ENCODE results near the gene EFS. TPM values are rescaled to one million over a fixed set of nuclear protein-coding genes. Genes with fewer than 3 reads are reported as not detected.
A peak's percentile ranks its signal among the peaks of the same experiment; 100 is the strongest.

Gene EFS
- total RNA-seq, 1 donor from 2014 or later, result 38.1 TPM

- H3K27ac ChIP-seq, result no peak overlapping the region
- H3K4me1 ChIP-seq, result peaks cover 19 to 20% of the 10 kb centered on the region in 2 donors
- no peaks in the 10 kb centered on the region for H3K27me3 ChIP-seq
- intact Hi-C loops (cut with DNase I), result no loop called here
- peaks cover 13 to 32% of the 10 kb centered on the region in 2 donors for H3K36me3 ChIP-seq
- no peak for DNase-seq (ENCODE audit: low spot score in 2 of 2)
- no peak overlapping the region for H3K4me3 ChIP-seq
- no peaks in the 10 kb centered on the region for H3K9me3 ChIP-seq
- TF ChIP-seq CTCF (IDR thresholded peaks at IDR 0.05), result no peak
These were observed 54.4 kb downstream of the EFS start for GRCh38 chr14:23310546-23310945.

- H3K27ac ChIP-seq, result peak overlapping the region in 1 of 2 donors; percentile 17
- H3K36me3 ChIP-seq, result peaks cover 10 to 32% of the 10 kb centered on the region in 2 donors
- no peak overlapping the region for H3K4me3 ChIP-seq
- H3K27me3 ChIP-seq, result no peaks in the 10 kb centered on the region
- peak in 1 of 2 donors; percentile 47 for DNase-seq (ENCODE audit: low spot score in 2 of 2)
- intact Hi-C loops (cut with DNase I), result loop anchor here (10.0 kb wide), 3 partner anchors 384 to 836 kb away; partner anchors contain the start of genes EMC9, MMP14, PRMT5 and PSME2
- H3K4me1 ChIP-seq, result peaks cover 19 to 20% of the 10 kb centered on the region in 2 donors
- no peak for TF ChIP-seq CTCF (IDR thresholded peaks at IDR 0.05)
- H3K9me3 ChIP-seq, result no peaks in the 10 kb centered on the region
These were observed 56.1 kb downstream of the EFS start for GRCh38 chr14:23308721-23309445.

- peak overlapping the region; percentile 92 to 96 for H3K27ac ChIP-seq
- no peaks in the 10 kb centered on the region for H3K9me3 ChIP-seq
- peak in 1 of 2 donors; percentile 63 for DNase-seq (ENCODE audit: low spot score in 2 of 2)
- no peak for TF ChIP-seq CTCF (IDR thresholded peaks at IDR 0.05)
- H3K36me3 ChIP-seq, result peaks cover 10 to 32% of the 10 kb centered on the region in 2 donors
- H3K27me3 ChIP-seq, result no peaks in the 10 kb centered on the region
- peak overlapping the region; percentile 75 to 82 for H3K4me3 ChIP-seq
- peaks cover 19 to 20% of the 10 kb centered on the region in 2 donors for H3K4me1 ChIP-seq
- intact Hi-C loops (cut with DNase I), result loop anchor here (10.0 kb wide), 3 partner anchors 383 to 837 kb away; partner anchors contain the start of genes EMC9, MMP14, PRMT5 and PSME2
These were observed 57.0 kb downstream of the EFS start for GRCh38 chr14:23307687-23308644.

- intact Hi-C loops (cut with DNase I), result loop anchor here (10.0 kb wide), 3 partner anchors 382 to 838 kb away; partner anchors contain the start of genes EMC9, MMP14, PRMT5 and PSME2
- no peaks in the 10 kb centered on the region for H3K9me3 ChIP-seq
- H3K4me3 ChIP-seq, result peak overlapping the region; percentile 75 to 82
- H3K27ac ChIP-seq, result peak overlapping the region; percentile 92 to 96
- H3K4me1 ChIP-seq, result peaks cover 19 to 20% of the 10 kb centered on the region in 2 donors
- no peak for TF ChIP-seq CTCF (IDR thresholded peaks at IDR 0.05)
- H3K27me3 ChIP-seq, result no peaks in the 10 kb centered on the region
- peaks cover 10 to 32% of the 10 kb centered on the region in 2 donors for H3K36me3 ChIP-seq
- DNase-seq (ENCODE audit: low spot score in 2 of 2), result no peak
These were observed 57.8 kb downstream of the EFS start for GRCh38 chr14:23307146-23307530.

- DNase-seq (ENCODE audit: low spot score in 2 of 2), result peak; percentile 70 to 97
- peak within 1 kb of the TSS; percentile 75 to 82 for H3K4me3 ChIP-seq
- peaks cover 19 to 23% of the 10 kb centered on the region in 2 donors for H3K4me1 ChIP-seq
- H3K36me3 ChIP-seq, result peaks cover 10 to 32% of the 10 kb centered on the region in 2 donors
- no peak for TF ChIP-seq CTCF (IDR thresholded peaks at IDR 0.05)
- intact Hi-C loops (cut with DNase I), result loop anchor here (1.0 to 10.0 kb wide), 4 partner anchors 14 to 838 kb away; partner anchors contain the start of genes EMC9, MMP14, PRMT5 and PSME2
- H3K27me3 ChIP-seq, result no peaks in the 10 kb centered on the region
- H3K9me3 ChIP-seq, result no peaks in the 10 kb centered on the region
- H3K27ac ChIP-seq, result peak within 1 kb of the TSS; percentile 92 to 96
These were observed 58.4 kb downstream of the EFS start, which contains the start of gene BCL2L2 for GRCh38 chr14:23306412-23307145. Gene BCL2L2 (plus strand): TSS chr14:23306833. CDS start chr14:23307768, 935 bp downstream.

All from ascending aorta (tissue), 2 donors.